GM21528 (cell line): ENCODE results near the gene STAC.
"Not testable (repeated sequence)": the region's sequence is repeated elsewhere in the genome, so short reads cannot be mapped to it uniquely, and the experiment has no call there.

Experiments used
- ATAC-seq: cut with Tn5 transposase; IDR thresholded peaks from one replicate; pipeline ENCODE4 v1.9.1; 2021; ENCODE audit warnings: mild to moderate bottlenecking, moderate library complexity; ENCODE audit not compliant: unreplicated experiment, low FRiP score

The STAC gene

GRCh38 chr3:36476286-36476942 lies 96.1 kb downstream of the STAC start:
- no peak for ATAC-seq

- no peak for ATAC-seq
Measured at GRCh38 chr3:36477655-36478054, 97.4 kb downstream of the STAC start.

- ATAC-seq, result no peak
Measured at GRCh38 chr3:36480911-36481648, 100.8 kb downstream of the STAC start.

- no peak for ATAC-seq
Measured at GRCh38 chr3:36482256-36482655, 102.0 kb downstream of the STAC start.

- ATAC-seq, result no peak
Measured at GRCh38 chr3:36482880-36483279, 102.6 kb downstream of the STAC start.

- no peak for ATAC-seq
Measured at GRCh38 chr3:36483709-36484108, 103.4 kb downstream of the STAC start.

GRCh38 chr3:36484386-36484785 lies 104.1 kb downstream of the STAC start:
- ATAC-seq, result no peak

- ATAC-seq, result no peak
Measured at GRCh38 chr3:36486009-36486795, 105.9 kb downstream of the STAC start.

GRCh38 chr3:36487616-36488015 lies 107.3 kb downstream of the STAC start:
- ATAC-seq, result no peak

GRCh38 chr3:36488077-36488789 lies 107.9 kb downstream of the STAC start:
- ATAC-seq, result no peak

GRCh38 chr3:36489101-36489500 lies 108.8 kb downstream of the STAC start:
- no peak for ATAC-seq

GRCh38 chr3:36489679-36490425 lies 109.5 kb downstream of the STAC start:
- ATAC-seq, result no peak

- no peak for ATAC-seq
Measured at GRCh38 chr3:36493051-36493450, 112.7 kb downstream of the STAC start.

- no peak for ATAC-seq
Measured at GRCh38 chr3:36494461-36495109, 114.3 kb downstream of the STAC start.

- ATAC-seq, result no peak
Measured at GRCh38 chr3:36496684-36497633, 116.7 kb downstream of the STAC start.

GRCh38 chr3:36500053-36500452 lies 119.7 kb downstream of the STAC start:
- ATAC-seq, result not testable (repeated sequence)

GRCh38 chr3:36501616-36502015 lies 121.3 kb downstream of the STAC start:
- no peak for ATAC-seq

- ATAC-seq, result no peak
Measured at GRCh38 chr3:36505393-36505792, 125.1 kb downstream of the STAC start.
